Panc1 (cell line): ENCODE data around the gene OLIG1.

ENCODE experiments used
- CTCF ChIP-seq: fragments of 450-650 bp; IDR thresholded peaks from 2 replicates; pipeline ENCODE4 v1.5.1; 2017; ENCODE audit warnings: mild to moderate bottlenecking
- SIN3A ChIP-seq: IDR thresholded peaks from 2 replicates; pipeline ENCODE4 v1.6.1; 2012; ENCODE audit warnings: low read depth, mild to moderate bottlenecking, low read length, moderate library complexity, borderline replicate concordance; ENCODE audit not compliant: insufficient read depth

GRCh38 chr21:33059380-33059841, 10.5 kb upstream of the OLIG1 start:
- no peak for TF ChIP-seq CTCF
- TF ChIP-seq SIN3A: no peak
